ENCODE results near the gene MATN1. TPM values are rescaled to one million over a fixed set of nuclear protein-coding genes. Genes with fewer than 3 reads are reported as not detected.

MATN1 gene
- polyA plus RNA-seq, 1 donor (not counting 4 experiments of a cell fraction or from before 2014, with no cell fraction given), result 0.05 TPM

DNA sequence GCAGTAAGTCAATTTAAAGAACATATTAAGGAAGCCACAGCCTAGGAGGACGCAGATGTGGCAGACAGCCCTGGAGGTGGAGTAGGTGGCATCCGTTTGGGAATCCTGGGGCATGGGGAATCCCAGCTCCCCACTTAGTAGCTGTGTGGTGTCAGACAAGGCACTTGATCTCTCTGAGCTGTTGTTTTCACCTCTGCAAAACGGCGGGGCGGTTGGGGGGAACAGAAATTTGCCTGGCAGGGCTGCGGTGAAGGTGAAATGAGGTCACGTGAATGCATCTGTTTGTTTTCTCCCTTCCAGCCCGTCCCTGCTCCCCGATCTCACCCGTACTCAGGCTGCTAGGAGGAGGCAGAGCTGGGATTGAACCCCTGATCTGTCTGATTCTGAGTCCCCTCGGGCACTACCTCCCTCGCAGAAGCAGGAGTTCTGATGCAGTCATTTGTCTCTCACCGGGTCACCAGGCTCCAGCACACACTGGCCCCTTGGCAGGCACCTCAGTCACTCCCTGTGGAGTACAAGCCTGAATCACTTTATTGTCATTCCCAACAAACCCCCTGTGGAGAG lies 36.4 kb upstream of the MATN1 start:
- no peaks in the 10 kb centered on the region for H3K36me3 ChIP-seq (ENCODE audit: control insufficient read depth in 2 of 2, extremely low read depth in 1 of 2, insufficient read depth in 2 of 2, low read length in 2 of 2)
- H3K4me2 ChIP-seq (ENCODE audit: control insufficient read depth, extremely low read depth, insufficient read depth, low read depth, low read length), result no peak overlapping the region
- H3K4me1 ChIP-seq (ENCODE audit: control insufficient read depth, extremely low read depth, insufficient read depth, low read length), result peaks cover 18% of the 10 kb centered on the region
- H2AFZ ChIP-seq (ENCODE audit: control insufficient read depth, low read length), result no peak overlapping the region
- no peak overlapping the region for H3K4me3 ChIP-seq (ENCODE audit: control insufficient read depth in 2 of 3, extremely low read depth in 1 of 3, insufficient read depth in 2 of 3, low read depth in 1 of 3, low read length in 3 of 3)
- DNase-seq (ENCODE audit: low read depth, low spot score) (no peak), FAIRE-seq (no peak)
- TF ChIP-seq, protein P1, sequence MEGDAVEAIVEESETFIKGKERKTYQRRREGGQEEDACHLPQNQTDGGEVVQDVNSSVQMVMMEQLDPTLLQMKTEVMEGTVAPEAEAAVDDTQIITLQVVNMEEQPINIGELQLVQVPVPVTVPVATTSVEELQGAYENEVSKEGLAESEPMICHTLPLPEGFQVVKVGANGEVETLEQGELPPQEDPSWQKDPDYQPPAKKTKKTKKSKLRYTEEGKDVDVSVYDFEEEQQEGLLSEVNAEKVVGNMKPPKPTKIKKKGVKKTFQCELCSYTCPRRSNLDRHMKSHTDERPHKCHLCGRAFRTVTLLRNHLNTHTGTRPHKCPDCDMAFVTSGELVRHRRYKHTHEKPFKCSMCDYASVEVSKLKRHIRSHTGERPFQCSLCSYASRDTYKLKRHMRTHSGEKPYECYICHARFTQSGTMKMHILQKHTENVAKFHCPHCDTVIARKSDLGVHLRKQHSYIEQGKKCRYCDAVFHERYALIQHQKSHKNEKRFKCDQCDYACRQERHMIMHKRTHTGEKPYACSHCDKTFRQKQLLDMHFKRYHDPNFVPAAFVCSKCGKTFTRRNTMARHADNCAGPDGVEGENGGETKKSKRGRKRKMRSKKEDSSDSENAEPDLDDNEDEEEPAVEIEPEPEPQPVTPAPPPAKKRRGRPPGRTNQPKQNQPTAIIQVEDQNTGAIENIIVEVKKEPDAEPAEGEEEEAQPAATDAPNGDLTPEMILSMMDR (optimal IDR thresholded peaks at IDR 0.05 in 1 of 3, IDR thresholded peaks at IDR 0.05 in 1 of 3, conservative IDR thresholded peaks at IDR 0.05 in 1 of 3; ENCODE audit: extremely low read depth in 1 of 3, insufficient read depth in 2 of 3, low read length in 3 of 3), result no peak
- no peak for TF ChIP-seq EZH2 (IDR thresholded peaks at IDR 0.05; ENCODE audit: low read length)
- H3K27ac ChIP-seq (ENCODE audit: control insufficient read depth, insufficient read depth, low read length), result no peak overlapping the region
- H3K9me3 ChIP-seq (ENCODE audit: control insufficient read depth, low read depth, low read length), result no peaks in the 10 kb centered on the region
- H4K20me1 ChIP-seq (ENCODE audit: control insufficient read depth, extremely low read depth, insufficient read depth, low read length), result no peaks in the 10 kb centered on the region
- no peaks in the 10 kb centered on the region for H3K9me1 ChIP-seq (ENCODE audit: control insufficient read depth, extremely low read depth, insufficient read depth, low read length)
- dilution Hi-C loops (cut with MboI; ENCODE audit: extremely low pct_ligation_motif_present, low sequenced_read_pairs), result no loop called here
- H3K79me2 ChIP-seq (ENCODE audit: control insufficient read depth, insufficient read depth, low read length), result no peaks in the 10 kb centered on the region
- H3K27me3 ChIP-seq (ENCODE audit: control insufficient read depth, extremely low read depth, insufficient read depth, low read length), result peaks cover 14% of the 10 kb centered on the region
- no peak overlapping the region for H3K9ac ChIP-seq (ENCODE audit: control insufficient read depth, extremely low read depth, insufficient read depth, low read length)

DNA sequence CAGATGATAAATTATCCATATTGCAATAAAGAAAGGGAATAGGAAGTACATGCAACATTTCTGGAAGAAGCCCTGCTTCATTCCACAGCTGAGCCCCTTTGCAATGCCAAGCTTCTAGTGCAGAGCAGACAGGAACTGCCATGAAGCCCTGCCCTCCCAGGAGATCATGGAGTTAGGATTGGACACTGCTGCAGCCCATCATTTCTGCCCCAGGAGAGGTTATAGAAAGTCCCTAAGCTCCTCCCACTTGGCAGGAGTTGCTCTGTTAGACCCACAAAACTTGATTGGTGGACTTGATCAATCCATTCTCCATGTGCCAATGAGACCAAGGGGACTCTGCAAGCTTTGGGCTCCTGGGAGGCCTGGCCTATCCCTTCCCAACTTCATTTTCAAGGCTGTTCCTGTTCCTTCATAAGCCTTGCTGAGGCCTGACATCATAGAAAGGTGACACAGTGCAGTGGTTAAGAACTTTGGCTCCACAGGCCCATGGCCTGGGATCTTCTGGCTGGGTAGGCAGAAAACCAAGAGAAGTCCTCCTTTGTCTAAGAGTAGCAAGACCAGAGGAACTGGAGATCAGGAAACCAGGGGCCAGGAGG lies 35.5 kb upstream of the MATN1 start:
- no peak overlapping the region for H3K4me2 ChIP-seq (ENCODE audit: control insufficient read depth, extremely low read depth, insufficient read depth, low read depth, low read length)
- no peak for FAIRE-seq
- peaks cover 15% of the 10 kb centered on the region for H3K27me3 ChIP-seq (ENCODE audit: control insufficient read depth, extremely low read depth, insufficient read depth, low read length)
- DNase-seq (ENCODE audit: low read depth, low spot score), result no peak
- H2AFZ ChIP-seq (ENCODE audit: control insufficient read depth, low read length), result no peak overlapping the region
- no peaks in the 10 kb centered on the region for H4K20me1 ChIP-seq (ENCODE audit: control insufficient read depth, extremely low read depth, insufficient read depth, low read length)
- H3K36me3 ChIP-seq (ENCODE audit: control insufficient read depth in 2 of 2, extremely low read depth in 1 of 2, insufficient read depth in 2 of 2, low read length in 2 of 2), result no peaks in the 10 kb centered on the region
- H3K9me1 ChIP-seq (ENCODE audit: control insufficient read depth, extremely low read depth, insufficient read depth, low read length), result no peaks in the 10 kb centered on the region
- H3K4me3 ChIP-seq (ENCODE audit: control insufficient read depth in 2 of 3, extremely low read depth in 1 of 3, insufficient read depth in 2 of 3, low read depth in 1 of 3, low read length in 3 of 3), result no peak overlapping the region
- H3K79me2 ChIP-seq (ENCODE audit: control insufficient read depth, insufficient read depth, low read length), result no peaks in the 10 kb centered on the region
- dilution Hi-C loops (cut with MboI; ENCODE audit: extremely low pct_ligation_motif_present, low sequenced_read_pairs), result no loop called here
- H3K27ac ChIP-seq (ENCODE audit: control insufficient read depth, insufficient read depth, low read length), result no peak overlapping the region
- TF ChIP-seq EZH2 (IDR thresholded peaks at IDR 0.05; ENCODE audit: low read length), result no peak
- TF ChIP-seq, protein P1 (optimal IDR thresholded peaks at IDR 0.05 in 1 of 3, IDR thresholded peaks at IDR 0.05 in 1 of 3, conservative IDR thresholded peaks at IDR 0.05 in 1 of 3; ENCODE audit: extremely low read depth in 1 of 3, insufficient read depth in 2 of 3, low read length in 3 of 3), result no peak
- no peaks in the 10 kb centered on the region for H3K9me3 ChIP-seq (ENCODE audit: control insufficient read depth, low read depth, low read length)
- H3K4me1 ChIP-seq (ENCODE audit: control insufficient read depth, extremely low read depth, insufficient read depth, low read length), result peaks cover 18% of the 10 kb centered on the region
- H3K9ac ChIP-seq (ENCODE audit: control insufficient read depth, extremely low read depth, insufficient read depth, low read length), result no peak overlapping the region

Data from keratinocyte (primary cell).